WI38 (cell line): ENCODE data around the gene MED27.
A peak's percentile ranks its signal among the peaks of the same experiment; 100 is the strongest.

Source experiments
- H3K4me3 ChIP-seq: 2 replicates; pipeline ENCODE4 v1.5.1; 2011; ENCODE audit warnings: low read depth, mild to moderate bottlenecking, control low read depth, low read length
- CTCF ChIP-seq: IDR thresholded peaks from 2 replicates; pipeline ENCODE4 v1.5.1; 2012; ENCODE audit warnings: low read depth, mild to moderate bottlenecking, control low read depth, low read length

The MED27 gene

GRCh38 chr9:131873335-131873734 is 206.3 kb downstream of the MED27 start:
- H3K4me3 ChIP-seq, result no peak overlapping the region
- TF ChIP-seq CTCF, result no peak

- no peak for TF ChIP-seq CTCF
- no peak overlapping the region for H3K4me3 ChIP-seq
Measured at GRCh38 chr9:131872702-131873101, 207.0 kb downstream of the MED27 start.

- no peak overlapping the region for H3K4me3 ChIP-seq
- peak; percentile 33 for TF ChIP-seq CTCF
Measured at GRCh38 chr9:131872006-131872405, 207.7 kb downstream of the MED27 start.

GRCh38 chr9:131870156-131870555 is 209.5 kb downstream of the MED27 start:
- no peak overlapping the region for H3K4me3 ChIP-seq
- no peak for TF ChIP-seq CTCF

DNA sequence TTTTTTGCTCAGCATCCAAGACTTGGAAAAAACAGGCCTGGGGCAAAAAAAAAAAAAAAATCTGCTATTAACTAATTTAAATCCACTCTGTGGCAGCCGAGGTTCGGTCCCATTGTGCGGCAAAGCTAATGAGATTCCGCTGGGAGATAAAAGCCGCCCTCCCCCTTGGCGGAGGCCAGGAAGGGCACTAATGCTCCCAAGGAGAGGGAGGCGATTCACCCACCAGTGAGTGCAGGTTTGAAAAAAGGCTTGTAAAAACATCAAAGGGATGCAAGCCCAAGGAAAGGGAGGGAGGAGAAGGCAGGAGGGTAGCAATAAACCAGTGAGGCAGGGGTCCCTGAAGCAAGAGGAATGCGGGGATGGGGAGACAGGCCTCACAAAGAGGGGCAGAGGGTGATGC is 210.3 kb downstream of the MED27 start:
- TF ChIP-seq CTCF, result no peak
- no peak overlapping the region for H3K4me3 ChIP-seq

GRCh38 chr9:131868766-131869165 is 210.9 kb downstream of the MED27 start:
- TF ChIP-seq CTCF, result no peak
- no peak overlapping the region for H3K4me3 ChIP-seq

GRCh38 chr9:131867611-131868192 is 212.0 kb downstream of the MED27 start:
- no peak for TF ChIP-seq CTCF
- no peak overlapping the region for H3K4me3 ChIP-seq
